ENCODE results near the gene CCDC112. TPM values are rescaled to one million over a fixed set of nuclear protein-coding genes. Genes with fewer than 3 reads are reported as not detected.

The CCDC112 gene
- total and polyA plus RNA-seq, 2 donors (not counting 3 experiments of a cell fraction or from before 2014, with no cell fraction given): 2.4 to 9.6 TPM

DNA sequence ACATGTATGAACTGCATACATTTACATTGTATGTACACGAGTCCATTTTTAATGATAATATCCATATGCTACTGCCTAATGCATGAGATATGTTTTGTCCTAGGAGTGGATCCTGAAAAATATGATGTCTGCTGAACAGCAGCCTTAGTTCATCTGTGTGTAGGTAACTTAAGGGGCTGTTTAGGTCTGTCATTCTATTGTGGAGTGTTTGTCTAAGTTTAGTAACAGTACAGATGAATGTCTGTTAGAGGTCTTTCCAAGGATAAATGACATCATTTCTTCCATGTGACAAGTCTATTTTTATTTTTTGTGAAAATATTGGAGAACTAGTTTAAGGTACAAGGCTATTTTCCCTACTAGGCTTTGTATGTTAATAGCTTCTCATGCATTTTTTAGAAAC lies 22.6 kb upstream of the CCDC112 start:
- FAIRE-seq (no peak), DNase-seq (ENCODE audit: low read depth, low spot score) (no peak)
- H3K36me3 ChIP-seq (ENCODE audit: control insufficient read depth in 2 of 2, extremely low read depth in 1 of 2, insufficient read depth in 2 of 2, low read length in 2 of 2): no peaks in the 10 kb centered on the region
- H3K4me2 ChIP-seq (ENCODE audit: insufficient read depth, low read length): no peak overlapping the region
- POLR2A ChIA-PET: no interaction called here
- CTCF ChIA-PET: interaction anchor here (0.7 to 1.7 kb wide), 3 partner anchors 10 to 269 kb away, joined by 3 to 5 read pairs (median 3); no protein-coding TSS in a partner anchor
- no TSS peak for BruUV-seq (replicated peaks)
- H3K9me1 ChIP-seq (replicated peaks; ENCODE audit: control insufficient read depth, extremely low read depth, insufficient read depth, low read length): no peaks in the 10 kb centered on the region
- H3K4me1 ChIP-seq (ENCODE audit: control insufficient read depth, extremely low read depth, insufficient read depth, low read length): no peaks in the 10 kb centered on the region
- H3K9me3 ChIP-seq (replicated peaks; ENCODE audit: control insufficient read depth, insufficient read depth, low read length): no peaks in the 10 kb centered on the region
- H3K4me3 ChIP-seq (replicated peaks in 1 of 3; ENCODE audit: insufficient read depth in 1 of 3, low read depth in 1 of 3, low read length in 3 of 3): no peak overlapping the region
- H3K9ac ChIP-seq (replicated peaks; ENCODE audit: extremely low read depth, insufficient read depth, low read length): no peak overlapping the region
- dilution Hi-C loops (cut with MboI; ENCODE audit: extremely low pct_ligation_motif_present, low sequenced_read_pairs) (loop anchor here (25.0 kb wide), 1 partner anchor 218 kb away; the partner anchor contains the start of gene FEM1C), intact Hi-C loops (cut with micrococcal nuclease) (no loop called here)
- H4K20me1 ChIP-seq (replicated peaks; ENCODE audit: control insufficient read depth, extremely low read depth, insufficient read depth, low read length): no peaks in the 10 kb centered on the region
- H2AFZ ChIP-seq (ENCODE audit: low read depth, low read length): no peak overlapping the region
- H3K27ac ChIP-seq (ENCODE audit: insufficient read depth, low read depth, low read length): no peak overlapping the region
- no peaks in the 10 kb centered on the region for H3K27me3 ChIP-seq (ENCODE audit: control insufficient read depth in 2 of 2, insufficient read depth in 2 of 2, low read length in 2 of 2)
- H3K79me2 ChIP-seq (ENCODE audit: control insufficient read depth, insufficient read depth, low read length): no peaks in the 10 kb centered on the region
- TF ChIP-seq FOS (IDR thresholded peaks at IDR 0.05; ENCODE audit: borderline replicate concordance, insufficient read depth, low read length) (no peak), JUN (IDR thresholded peaks at IDR 0.05; ENCODE audit: borderline replicate concordance, insufficient read depth, insufficient read length, low read depth) (no peak), MYC (IDR thresholded peaks at IDR 0.05; ENCODE audit: low read depth, low read length) (no peak), GATA2 (IDR thresholded peaks at IDR 0.05; ENCODE audit: insufficient read depth, insufficient read length, low read depth, low read length) (no peak), EZH2 (IDR thresholded peaks at IDR 0.05; ENCODE audit: borderline replicate concordance, low read depth, low read length, severe bottlenecking) (no peak), POLR2AphosphoS5 (IDR thresholded peaks at IDR 0.05; ENCODE audit: insufficient read depth, low read depth, low read length) (no peak), POLR2A (IDR thresholded peaks at IDR 0.05; ENCODE audit: low read depth, low read length) (no peak)
- TF ChIP-seq, protein P1, sequence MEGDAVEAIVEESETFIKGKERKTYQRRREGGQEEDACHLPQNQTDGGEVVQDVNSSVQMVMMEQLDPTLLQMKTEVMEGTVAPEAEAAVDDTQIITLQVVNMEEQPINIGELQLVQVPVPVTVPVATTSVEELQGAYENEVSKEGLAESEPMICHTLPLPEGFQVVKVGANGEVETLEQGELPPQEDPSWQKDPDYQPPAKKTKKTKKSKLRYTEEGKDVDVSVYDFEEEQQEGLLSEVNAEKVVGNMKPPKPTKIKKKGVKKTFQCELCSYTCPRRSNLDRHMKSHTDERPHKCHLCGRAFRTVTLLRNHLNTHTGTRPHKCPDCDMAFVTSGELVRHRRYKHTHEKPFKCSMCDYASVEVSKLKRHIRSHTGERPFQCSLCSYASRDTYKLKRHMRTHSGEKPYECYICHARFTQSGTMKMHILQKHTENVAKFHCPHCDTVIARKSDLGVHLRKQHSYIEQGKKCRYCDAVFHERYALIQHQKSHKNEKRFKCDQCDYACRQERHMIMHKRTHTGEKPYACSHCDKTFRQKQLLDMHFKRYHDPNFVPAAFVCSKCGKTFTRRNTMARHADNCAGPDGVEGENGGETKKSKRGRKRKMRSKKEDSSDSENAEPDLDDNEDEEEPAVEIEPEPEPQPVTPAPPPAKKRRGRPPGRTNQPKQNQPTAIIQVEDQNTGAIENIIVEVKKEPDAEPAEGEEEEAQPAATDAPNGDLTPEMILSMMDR (IDR thresholded peaks at IDR 0.05; ENCODE audit: extremely low read depth in 1 of 2, insufficient read depth in 1 of 2, low read depth in 1 of 2, low read length in 2 of 2): no peak
- TF ChIP-seq, protein P2, sequence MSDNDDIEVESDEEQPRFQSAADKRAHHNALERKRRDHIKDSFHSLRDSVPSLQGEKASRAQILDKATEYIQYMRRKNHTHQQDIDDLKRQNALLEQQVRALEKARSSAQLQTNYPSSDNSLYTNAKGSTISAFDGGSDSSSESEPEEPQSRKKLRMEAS (IDR thresholded peaks at IDR 0.05; ENCODE audit: insufficient read depth, insufficient read length): no peak

Data from endothelial cell of umbilical vein (primary cell).